GM10847 (cell line): ENCODE measurements around the gene ADARB2.

Experiments
- POLR2A ChIP-seq: IDR thresholded peaks from 2 replicates; pipeline ENCODE4 v1.6.1; 2011; ENCODE audit not compliant: insufficient read length; ENCODE audit errors: extremely low read depth

The ADARB2 gene

GRCh38 chr10:1160561-1161314 is 576.6 kb downstream of the ADARB2 start:
- no peak for TF ChIP-seq POLR2A

GRCh38 chr10:1159131-1160061 is 577.9 kb downstream of the ADARB2 start:
- no peak for TF ChIP-seq POLR2A

- TF ChIP-seq POLR2A = no peak
Measured at GRCh38 chr10:1158066-1158465, 579.3 kb downstream of the ADARB2 start.

DNA sequence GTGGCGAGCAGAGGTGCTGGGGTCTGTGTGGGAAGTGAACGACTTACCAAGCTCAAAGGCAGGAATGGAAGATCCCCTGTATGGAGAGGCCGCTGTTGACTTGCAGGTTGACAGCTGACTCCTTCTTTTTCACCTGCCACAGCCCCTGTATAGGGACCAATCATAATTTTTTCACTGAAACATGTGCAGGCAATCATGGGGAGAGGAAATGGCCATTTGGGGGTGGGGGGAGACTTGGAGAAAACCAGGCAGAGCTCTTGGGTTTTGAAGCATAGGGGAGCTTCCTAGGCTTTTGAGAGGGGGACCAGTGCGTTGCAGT is 579.8 kb downstream of the ADARB2 start:
- no peak for TF ChIP-seq POLR2A

GRCh38 chr10:1156921-1157614 is 580.3 kb downstream of the ADARB2 start:
- no peak for TF ChIP-seq POLR2A

DNA sequence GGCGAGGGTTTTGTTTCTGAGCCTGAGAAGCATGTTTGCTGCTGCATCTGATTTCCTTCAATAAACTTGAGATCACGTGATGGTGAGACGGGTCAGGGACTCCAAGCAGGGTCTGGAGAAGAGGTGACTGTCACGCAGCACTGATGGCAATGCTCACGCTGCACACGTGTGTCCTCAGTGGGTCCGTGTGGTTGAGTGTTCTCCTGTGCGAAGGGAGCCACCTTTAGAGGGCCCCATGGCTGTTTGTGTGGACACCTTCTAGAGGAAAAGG is 580.8 kb downstream of the ADARB2 start:
- TF ChIP-seq POLR2A = no peak

DNA sequence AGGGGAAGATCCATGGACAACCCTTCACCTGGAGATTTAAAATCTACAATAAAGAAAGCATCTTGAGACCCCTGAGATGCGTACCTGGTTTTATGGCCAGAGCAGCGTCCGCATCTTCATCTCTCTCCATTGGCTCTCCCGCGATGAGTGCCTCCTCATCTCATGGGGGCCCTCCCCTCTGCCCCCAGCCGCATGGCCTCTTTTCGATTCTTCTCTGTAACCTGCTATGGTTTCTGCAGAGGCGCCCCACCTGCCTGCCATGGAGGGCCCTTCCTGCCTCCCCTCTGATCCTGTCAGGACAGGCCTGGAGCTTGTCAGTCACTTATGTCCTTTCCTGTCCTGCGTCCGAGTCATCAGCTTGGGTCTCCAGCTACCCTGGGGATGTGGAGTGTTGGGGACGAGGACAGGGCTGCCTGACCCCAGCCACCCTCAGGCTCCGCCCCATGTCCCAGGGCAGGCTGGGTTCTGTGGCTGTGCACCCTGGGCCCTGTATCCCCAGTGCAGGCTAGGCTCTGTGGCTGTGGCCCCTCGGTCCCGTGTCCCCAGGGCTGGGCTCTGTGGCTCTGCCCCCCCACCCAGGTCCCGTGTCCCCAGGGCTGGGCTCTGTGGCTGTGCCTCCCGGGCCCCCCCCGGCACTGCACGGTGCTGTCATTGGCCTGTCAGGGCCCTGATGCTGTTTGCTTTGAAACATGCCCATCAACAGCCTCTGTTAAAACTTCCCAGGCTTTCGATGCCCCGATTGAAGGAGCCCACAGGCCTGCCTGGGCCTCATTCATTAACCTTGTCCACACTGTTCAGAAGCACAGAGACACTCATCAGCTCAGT is 581.3 kb downstream of the ADARB2 start:
- no peak for TF ChIP-seq POLR2A

DNA sequence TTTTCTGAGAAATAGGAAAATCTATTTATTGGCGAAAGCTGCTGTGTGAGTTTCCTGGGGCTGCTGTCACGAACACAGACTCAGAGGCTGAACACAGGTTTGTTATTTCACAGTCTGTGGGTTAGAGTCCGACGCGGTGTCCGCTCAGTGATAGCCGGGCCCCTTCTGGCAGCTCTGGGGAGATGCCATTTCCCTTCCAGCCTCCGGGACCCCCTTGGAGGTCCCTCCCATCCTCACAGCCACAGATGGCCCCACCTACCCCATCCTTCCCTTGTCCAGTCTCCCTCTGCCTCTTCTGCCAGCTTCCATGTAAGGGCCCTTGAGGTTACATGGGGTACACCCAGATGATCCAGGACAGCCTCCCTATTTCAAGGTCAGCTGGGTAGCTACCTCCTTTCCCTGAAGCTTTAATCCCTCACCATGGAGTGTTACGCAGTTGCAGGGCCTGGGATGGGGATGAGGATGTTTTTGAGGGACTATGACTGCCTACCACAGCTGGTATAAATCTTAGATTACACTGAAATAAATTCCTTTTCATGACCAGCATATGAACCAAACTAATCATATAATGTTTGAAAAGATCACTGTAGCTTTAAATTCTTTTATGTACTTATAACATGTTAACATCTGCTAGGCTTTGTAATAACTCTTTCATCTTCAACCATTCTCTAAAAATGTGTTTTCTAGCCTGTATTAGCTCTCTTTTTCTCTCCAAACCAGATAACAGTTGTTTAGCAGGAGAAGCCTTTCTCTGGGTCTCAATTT is 582.6 kb downstream of the ADARB2 start:
- no peak for TF ChIP-seq POLR2A

GRCh38 chr10:1153805-1154351 is 583.4 kb downstream of the ADARB2 start:
- no peak for TF ChIP-seq POLR2A

GRCh38 chr10:1153251-1153763 is 584.0 kb downstream of the ADARB2 start:
- no peak for TF ChIP-seq POLR2A

GRCh38 chr10:1152386-1153250 is 584.7 kb downstream of the ADARB2 start:
- no peak for TF ChIP-seq POLR2A

DNA sequence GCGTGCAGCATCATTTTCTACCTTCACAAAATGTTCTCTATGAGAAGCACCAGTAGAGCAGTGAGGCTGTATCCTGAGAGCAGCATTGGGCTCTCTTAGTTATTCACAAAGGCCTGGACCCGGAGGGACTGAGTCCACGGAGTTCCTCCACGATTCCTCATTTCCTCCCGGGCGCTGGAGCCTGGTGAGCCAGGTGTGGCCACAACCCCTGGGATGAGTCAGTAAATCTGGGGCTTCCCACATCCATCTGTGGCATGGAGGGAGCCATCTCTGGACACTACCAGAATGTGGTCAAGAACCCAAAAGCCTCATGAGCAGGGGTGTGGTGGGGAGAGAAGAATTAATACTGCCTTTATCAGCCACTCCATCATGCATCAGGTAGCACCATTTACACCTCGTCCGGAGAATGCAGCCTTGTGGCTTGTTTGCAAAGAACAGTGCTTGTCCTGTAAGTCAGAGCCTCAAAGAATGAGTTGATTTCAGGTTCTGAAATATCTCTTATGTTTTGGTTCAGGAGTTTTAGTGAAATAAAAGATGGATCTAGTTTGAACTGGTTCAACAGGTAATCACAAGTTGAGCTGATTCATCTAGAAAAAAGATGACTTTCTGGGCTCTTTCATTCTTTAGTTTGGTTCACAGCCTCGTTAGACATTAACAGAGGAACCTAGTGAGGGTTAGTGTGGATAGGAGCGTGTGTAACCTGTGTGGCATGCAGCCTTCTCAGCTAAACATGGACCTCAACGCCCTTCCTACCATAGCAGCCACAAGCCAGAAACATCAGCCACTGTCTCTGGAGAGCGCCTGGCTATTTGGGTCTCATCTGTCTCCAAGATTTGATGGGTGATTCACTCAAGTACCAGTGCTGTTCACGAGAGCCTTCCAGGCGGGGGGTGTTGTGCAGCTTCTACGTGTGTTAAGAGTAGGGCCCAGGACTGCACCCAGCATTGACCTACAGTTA is 586.0 kb downstream of the ADARB2 start:
- TF ChIP-seq POLR2A = no peak
